ENCODE data around the gene RYK. TPM values are rescaled to one million over a fixed set of nuclear protein-coding genes. Genes with fewer than 3 reads are reported as not detected.

RYK gene
- total RNA-seq, 2 donors from 2014 or later: 50.9 to 74.1 TPM

DNA sequence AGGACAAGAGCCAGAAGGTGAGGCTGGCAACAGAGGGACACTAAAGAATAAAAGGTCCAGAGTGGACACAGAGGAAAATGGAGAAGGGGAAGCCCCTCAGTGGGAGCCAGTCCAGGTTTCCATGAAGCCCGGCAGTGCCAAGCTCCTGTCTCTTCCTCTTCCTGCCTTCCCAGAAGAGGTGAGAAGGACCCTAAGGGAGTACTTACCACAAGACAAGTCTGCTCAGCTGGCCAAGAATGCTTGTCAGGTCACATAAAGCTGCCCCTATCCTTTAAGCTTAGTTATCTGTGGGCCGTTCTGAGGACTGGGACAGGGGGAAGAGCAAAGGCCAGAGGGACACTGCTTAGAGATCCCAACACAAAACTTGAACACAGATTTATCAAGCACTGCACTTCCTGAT lies 100.2 kb downstream of the RYK start:
- Histone ChIP-seq H3K4me3 (no peak overlapping the region), H3K4me1 (ENCODE audit: control insufficient read depth in 1 of 2, low read depth in 2 of 2) (peaks cover 0 to 13% of the 10 kb centered on the region in 2 donors)

DNA sequence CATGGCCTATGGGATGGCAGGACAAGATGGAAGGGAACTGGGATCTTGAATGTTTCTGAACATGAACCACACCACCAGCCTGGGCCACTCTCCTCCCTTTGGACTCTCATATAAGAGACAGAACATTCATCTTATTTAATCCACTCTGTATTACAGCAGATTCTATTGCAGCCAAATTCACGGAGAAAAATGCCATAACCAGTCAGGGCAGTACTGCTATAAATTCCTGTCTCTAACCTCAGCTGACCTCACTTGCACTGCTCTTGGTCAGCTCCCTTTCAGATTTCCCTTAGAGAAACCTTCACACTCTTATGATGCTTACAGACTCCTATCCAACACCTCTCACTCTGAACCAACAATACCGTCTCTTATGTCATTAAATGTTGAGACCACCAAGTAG lies 101.4 kb downstream of the RYK start:
- Histone ChIP-seq H3K27ac (no peak overlapping the region), H3K4me1 (ENCODE audit: control insufficient read depth in 1 of 2, low read depth in 2 of 2) (peaks cover 0 to 13% of the 10 kb centered on the region in 2 donors), H3K27me3 (replicated peaks; ENCODE audit: insufficient read depth) (no peaks in the 10 kb centered on the region), H3K4me3 (no peak overlapping the region), H3K36me3 (peaks cover 6% of the 10 kb centered on the region), H3K9me3 (no peaks in the 10 kb centered on the region)
- ATAC-seq (ENCODE audit: insufficient number of reproducible peaks, low FRiP score, low read depth) (no peak), DNase-seq (ENCODE audit: low spot score) (no peak)
- TF ChIP-seq, protein P1, sequence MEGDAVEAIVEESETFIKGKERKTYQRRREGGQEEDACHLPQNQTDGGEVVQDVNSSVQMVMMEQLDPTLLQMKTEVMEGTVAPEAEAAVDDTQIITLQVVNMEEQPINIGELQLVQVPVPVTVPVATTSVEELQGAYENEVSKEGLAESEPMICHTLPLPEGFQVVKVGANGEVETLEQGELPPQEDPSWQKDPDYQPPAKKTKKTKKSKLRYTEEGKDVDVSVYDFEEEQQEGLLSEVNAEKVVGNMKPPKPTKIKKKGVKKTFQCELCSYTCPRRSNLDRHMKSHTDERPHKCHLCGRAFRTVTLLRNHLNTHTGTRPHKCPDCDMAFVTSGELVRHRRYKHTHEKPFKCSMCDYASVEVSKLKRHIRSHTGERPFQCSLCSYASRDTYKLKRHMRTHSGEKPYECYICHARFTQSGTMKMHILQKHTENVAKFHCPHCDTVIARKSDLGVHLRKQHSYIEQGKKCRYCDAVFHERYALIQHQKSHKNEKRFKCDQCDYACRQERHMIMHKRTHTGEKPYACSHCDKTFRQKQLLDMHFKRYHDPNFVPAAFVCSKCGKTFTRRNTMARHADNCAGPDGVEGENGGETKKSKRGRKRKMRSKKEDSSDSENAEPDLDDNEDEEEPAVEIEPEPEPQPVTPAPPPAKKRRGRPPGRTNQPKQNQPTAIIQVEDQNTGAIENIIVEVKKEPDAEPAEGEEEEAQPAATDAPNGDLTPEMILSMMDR (IDR thresholded peaks at IDR 0.05): no peak

More for the DNA sequence above, 100.2 kb downstream of the RYK start:
- Histone ChIP-seq H3K9me3 (no peaks in the 10 kb centered on the region), H3K27ac (no peak overlapping the region), H3K27me3 (replicated peaks; ENCODE audit: insufficient read depth) (no peaks in the 10 kb centered on the region), H3K36me3 (peaks cover 15% of the 10 kb centered on the region)
- TF ChIP-seq, protein P1 (IDR thresholded peaks at IDR 0.05): no peak
- no peak for ATAC-seq (ENCODE audit: insufficient number of reproducible peaks, low FRiP score, low read depth)
- DNase-seq (ENCODE audit: low spot score): no peak

DNA sequence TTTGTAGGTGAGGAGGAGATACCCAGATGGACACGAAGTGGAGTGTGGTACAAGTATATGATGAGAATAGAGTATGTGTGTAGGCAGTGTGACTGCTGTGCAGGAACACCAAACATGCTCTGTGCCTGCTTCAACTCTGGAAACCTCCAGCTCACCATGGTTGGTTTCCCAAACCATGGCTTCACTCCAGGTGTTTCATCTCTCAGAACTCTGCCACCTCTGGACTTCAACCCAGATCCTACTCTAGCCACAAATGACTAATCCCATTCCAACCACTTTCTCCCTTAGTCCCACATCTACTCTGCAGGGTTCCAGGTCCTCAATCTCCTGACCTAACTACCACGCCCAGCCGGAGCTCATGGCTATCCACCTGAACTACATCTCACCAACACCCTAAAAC lies 102.1 kb downstream of the RYK start:
- peaks cover 3% of the 10 kb centered on the region for H3K36me3 ChIP-seq
- H3K4me3 ChIP-seq: no peak overlapping the region
- TF ChIP-seq, protein P1 (IDR thresholded peaks at IDR 0.05): no peak
- ATAC-seq (ENCODE audit: insufficient number of reproducible peaks, low FRiP score, low read depth) (no peak), DNase-seq (ENCODE audit: low spot score) (no peak)
- H3K27ac ChIP-seq: no peak overlapping the region
- no peaks in the 10 kb centered on the region for H3K27me3 ChIP-seq (replicated peaks; ENCODE audit: insufficient read depth)
- H3K9me3 ChIP-seq: no peaks in the 10 kb centered on the region
- H3K4me1 ChIP-seq (ENCODE audit: control insufficient read depth in 1 of 2, low read depth in 2 of 2): peaks cover 0 to 13% of the 10 kb centered on the region in 2 donors

DNA sequence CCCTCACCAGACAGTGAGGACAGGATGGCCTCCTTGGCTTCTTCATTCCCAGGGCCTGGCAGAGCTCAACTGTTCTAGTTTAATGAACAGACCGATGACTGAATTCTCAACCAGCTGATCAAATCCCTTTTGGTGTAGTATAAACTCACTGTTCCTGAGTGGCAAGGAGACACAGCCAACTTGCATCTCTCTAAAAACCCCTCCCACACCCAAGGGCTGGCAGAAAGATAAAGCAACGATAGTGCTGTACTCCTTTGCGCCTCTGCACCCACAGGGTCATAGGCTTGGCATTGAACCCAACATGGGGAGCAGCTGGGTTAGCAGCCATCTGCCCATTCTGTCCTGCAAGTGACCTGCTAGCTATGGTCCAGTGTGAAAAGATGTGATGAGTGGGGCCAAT lies 103.2 kb downstream of the RYK start:
- Histone ChIP-seq H3K9me3 (no peaks in the 10 kb centered on the region), H3K4me3 (no peak overlapping the region), H3K36me3 (no peaks in the 10 kb centered on the region), H3K27ac (no peak overlapping the region), H3K27me3 (replicated peaks; ENCODE audit: insufficient read depth) (no peaks in the 10 kb centered on the region), H3K4me1 (ENCODE audit: control insufficient read depth in 1 of 2, low read depth in 2 of 2) (peaks cover 0 to 13% of the 10 kb centered on the region in 2 donors)
- no peak for DNase-seq (ENCODE audit: low spot score)
- no peak for ATAC-seq (ENCODE audit: insufficient number of reproducible peaks, low FRiP score, low read depth)
- TF ChIP-seq, protein P1 (IDR thresholded peaks at IDR 0.05): no peak

DNA sequence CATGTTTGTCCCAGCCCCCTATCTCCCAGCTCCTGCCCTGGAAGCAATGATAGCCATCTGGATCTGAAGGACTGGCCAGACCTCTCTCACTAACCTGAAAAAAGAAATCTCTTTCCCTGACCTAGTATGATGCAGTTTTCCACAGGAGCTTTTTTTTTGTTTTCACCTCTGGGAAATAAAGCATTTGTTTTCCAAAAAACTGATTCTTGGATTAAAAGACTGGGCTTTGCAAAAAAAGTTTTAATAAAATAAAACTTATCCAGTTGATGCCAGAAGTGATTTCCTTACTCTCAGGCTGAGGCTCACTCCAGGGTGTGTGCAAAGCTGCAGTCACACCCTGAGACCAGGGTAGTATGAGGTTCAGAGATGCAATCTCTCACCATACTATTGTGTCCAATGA lies 104.0 kb downstream of the RYK start:
- TF ChIP-seq, protein P1 (IDR thresholded peaks at IDR 0.05): no peak
- no peak overlapping the region for H3K27ac ChIP-seq
- DNase-seq (ENCODE audit: low spot score) (no peak), ATAC-seq (ENCODE audit: insufficient number of reproducible peaks, low FRiP score, low read depth) (no peak)
- H3K4me3 ChIP-seq: no peak overlapping the region
- no peaks in the 10 kb centered on the region for H3K27me3 ChIP-seq (replicated peaks; ENCODE audit: insufficient read depth)
- peaks cover 0 to 13% of the 10 kb centered on the region in 2 donors for H3K4me1 ChIP-seq (ENCODE audit: control insufficient read depth in 1 of 2, low read depth in 2 of 2)
- H3K36me3 ChIP-seq: no peaks in the 10 kb centered on the region
- no peaks in the 10 kb centered on the region for H3K9me3 ChIP-seq

All from thoracic aorta (tissue), 2 donors.